Measurements from ENCODE around the gene LARP4B. TPM values are rescaled to one million over a fixed set of nuclear protein-coding genes. Genes with fewer than 3 reads are reported as not detected.

LARP4B gene
- total and polyA plus RNA-seq, 8 donors: 11.8 to 269 (median 54.3) TPM

- Histone ChIP-seq H3K9me3 (no peaks in the 10 kb centered on the region), H3K4me3 (no peak overlapping the region), H3K27me3 (no peaks in the 10 kb centered on the region), H3K4me1 (peaks cover 17 to 79% (median 50%) of the 10 kb centered on the region in 4 donors), H3K27ac (no peak overlapping the region), H3K36me3 (peaks cover 0 to 32% (median 10%) of the 10 kb centered on the region in 4 donors)
- WGBS, 5 donors: 78 to 85% (median 83%) methylated on average over 12 to 14 of the region's 14 CpGs
- DNase-seq: no peak
- TF ChIP-seq, protein P1, sequence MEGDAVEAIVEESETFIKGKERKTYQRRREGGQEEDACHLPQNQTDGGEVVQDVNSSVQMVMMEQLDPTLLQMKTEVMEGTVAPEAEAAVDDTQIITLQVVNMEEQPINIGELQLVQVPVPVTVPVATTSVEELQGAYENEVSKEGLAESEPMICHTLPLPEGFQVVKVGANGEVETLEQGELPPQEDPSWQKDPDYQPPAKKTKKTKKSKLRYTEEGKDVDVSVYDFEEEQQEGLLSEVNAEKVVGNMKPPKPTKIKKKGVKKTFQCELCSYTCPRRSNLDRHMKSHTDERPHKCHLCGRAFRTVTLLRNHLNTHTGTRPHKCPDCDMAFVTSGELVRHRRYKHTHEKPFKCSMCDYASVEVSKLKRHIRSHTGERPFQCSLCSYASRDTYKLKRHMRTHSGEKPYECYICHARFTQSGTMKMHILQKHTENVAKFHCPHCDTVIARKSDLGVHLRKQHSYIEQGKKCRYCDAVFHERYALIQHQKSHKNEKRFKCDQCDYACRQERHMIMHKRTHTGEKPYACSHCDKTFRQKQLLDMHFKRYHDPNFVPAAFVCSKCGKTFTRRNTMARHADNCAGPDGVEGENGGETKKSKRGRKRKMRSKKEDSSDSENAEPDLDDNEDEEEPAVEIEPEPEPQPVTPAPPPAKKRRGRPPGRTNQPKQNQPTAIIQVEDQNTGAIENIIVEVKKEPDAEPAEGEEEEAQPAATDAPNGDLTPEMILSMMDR (IDR thresholded peaks at IDR 0.05): no peak
- TF ChIP-seq POLR2A (IDR thresholded peaks at IDR 0.05) (no peak), EP300 (IDR thresholded peaks at IDR 0.05) (no peak), POLR2AphosphoS5 (IDR thresholded peaks at IDR 0.05) (no peak)
- intact Hi-C loops (cut with DNase I; ENCODE audit: low total_unique reads): loop anchor here (10.0 kb wide), 1 partner anchor 73 kb away; no protein-coding TSS in a partner anchor
Observed at GRCh38 chr10:921471-922414, 9.8 kb downstream of the LARP4B start.

DNA sequence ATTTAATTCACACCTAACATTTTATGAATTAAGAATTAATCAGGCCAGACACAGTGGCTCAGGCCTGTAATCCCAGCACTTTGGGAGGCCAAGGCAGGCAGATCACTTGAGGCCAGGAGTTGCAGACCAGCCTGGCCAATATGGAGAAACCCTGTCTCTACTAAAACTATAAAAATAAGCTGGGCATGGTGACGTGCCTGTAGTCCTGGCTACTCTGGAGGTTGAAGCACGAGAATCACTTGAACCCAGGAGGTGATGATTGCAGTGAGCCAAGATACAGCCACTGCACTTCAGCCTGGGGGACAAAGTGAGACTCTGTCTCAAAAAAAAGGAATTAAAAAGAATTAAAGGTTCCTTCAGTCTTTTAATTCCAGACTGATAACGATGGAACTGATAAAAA lies 11.1 kb downstream of the LARP4B start:
- peaks cover 15 to 66% (median 40%) of the 10 kb centered on the region in 4 donors for H3K4me1 ChIP-seq
- H3K27ac ChIP-seq: no peak overlapping the region
- no peak for DNase-seq
- 63 to 80% (median 68%) methylated on average over 3 of the region's 3 CpGs for WGBS, 5 donors
- no peak overlapping the region for H3K4me3 ChIP-seq
- intact Hi-C loops (cut with DNase I; ENCODE audit: low total_unique reads): loop anchor here (10.0 kb wide), 1 partner anchor 74 kb away; no protein-coding TSS in a partner anchor
- no peaks in the 10 kb centered on the region for H3K27me3 ChIP-seq
- no peak for TF ChIP-seq POLR2A (IDR thresholded peaks at IDR 0.05)
- TF ChIP-seq EP300 (IDR thresholded peaks at IDR 0.05): no peak
- no peak for TF ChIP-seq POLR2AphosphoS5 (IDR thresholded peaks at IDR 0.05)
- TF ChIP-seq, protein P1 (IDR thresholded peaks at IDR 0.05): no peak
- no peaks in the 10 kb centered on the region for H3K9me3 ChIP-seq
- H3K36me3 ChIP-seq: peaks cover 0 to 27% (median 6%) of the 10 kb centered on the region in 4 donors

GRCh38 chr10:919481-919880 lies 12.0 kb downstream of the LARP4B start:
- Histone ChIP-seq H3K4me3 (no peak overlapping the region), H3K4me1 (peaks cover 15 to 58% (median 35%) of the 10 kb centered on the region in 4 donors), H3K27ac (no peak overlapping the region), H3K36me3 (peaks cover 0 to 20% (median 2%) of the 10 kb centered on the region in 4 donors), H3K27me3 (no peaks in the 10 kb centered on the region), H3K9me3 (no peaks in the 10 kb centered on the region)
- WGBS, 5 donors: 49 to 67% (median 60%) methylated on average over 3 of the region's 3 CpGs
- TF ChIP-seq POLR2A (IDR thresholded peaks at IDR 0.05): no peak
- TF ChIP-seq, protein P1 (IDR thresholded peaks at IDR 0.05): no peak
- no peak for TF ChIP-seq POLR2AphosphoS5 (IDR thresholded peaks at IDR 0.05)
- no peak for TF ChIP-seq EP300 (IDR thresholded peaks at IDR 0.05)
- no peak for DNase-seq
- intact Hi-C loops (cut with DNase I; ENCODE audit: low total_unique reads): no loop called here

- no peak overlapping the region for H3K27ac ChIP-seq
Observed at GRCh38 chr10:917999-918398, 13.5 kb downstream of the LARP4B start.

More at GRCh38 chr10:917999-918398, 13.5 kb downstream of the LARP4B start:
- no peaks in the 10 kb centered on the region for H3K27me3 ChIP-seq
- H3K9me3 ChIP-seq: no peaks in the 10 kb centered on the region
- intact Hi-C loops (cut with DNase I; ENCODE audit: low total_unique reads): no loop called here
- TF ChIP-seq POLR2A (IDR thresholded peaks at IDR 0.05) (no peak), EP300 (IDR thresholded peaks at IDR 0.05) (no peak)
- H3K36me3 ChIP-seq: peaks cover 0 to 16% (median 2%) of the 10 kb centered on the region in 4 donors
- peaks cover 16 to 58% (median 30%) of the 10 kb centered on the region in 4 donors for H3K4me1 ChIP-seq
- no peak for DNase-seq
- WGBS, 5 donors: 92 to 100% (median 97%) methylated on average over 3 of the region's 3 CpGs
- no peak overlapping the region for H3K4me3 ChIP-seq

Data from stomach (tissue), 9 donors.